ENCODE measurements around the gene UBE2QL1.

GRCh38 chr5:6484446-6484845 lies 35.8 kb downstream of the UBE2QL1 start:
- no peak for TF ChIP-seq EZH2 (IDR thresholded peaks at IDR 0.05; ENCODE audit: borderline replicate concordance, insufficient read depth, low read depth, low read length, poor library complexity, severe bottlenecking)
- TF ChIP-seq CTCF (IDR thresholded peaks at IDR 0.05) = no peak
